Hepatocyte (in vitro differentiated cells): ENCODE measurements around the gene SH3TC2. TPM values are rescaled to one million over a fixed set of nuclear protein-coding genes. Genes with fewer than 3 reads are reported as not detected.

Experiments
- DNase-seq: peaks from one replicate; pipeline ENCODE4 v3.0.0-alpha.2; 2016; ENCODE audit warnings: low spot score
- H2AFZ ChIP-seq: fragments of 200-600 bp; sonication (generic); 2 replicates; pipeline ENCODE4 v1.6.0; 2016; ENCODE audit warnings: antibody characterized with exemption, mild to moderate bottlenecking
- H3K27ac ChIP-seq: fragments of 200-600 bp; sonication (generic); 2 replicates; pipeline ENCODE4 v1.5.1; 2016; ENCODE audit warnings: mild to moderate bottlenecking
- H3K27me3 ChIP-seq: fragments of 200-600 bp; sonication (generic); 2 replicates; pipeline ENCODE4 v1.6.1; 2016
- H3K36me3 ChIP-seq: fragments of 200-600 bp; sonication (generic); replicated peaks from 2 replicates; pipeline ENCODE4 v1.5.1; 2016; ENCODE audit warnings: low read depth; ENCODE audit not compliant: insufficient read depth
- H3K4me1 ChIP-seq: fragments of 200-600 bp; sonication (generic); 2 replicates; pipeline ENCODE4 v1.5.1; 2016; ENCODE audit warnings: mild to moderate bottlenecking, moderate library complexity; ENCODE audit not compliant: insufficient read depth
- H3K4me2 ChIP-seq: fragments of 200-600 bp; sonication (generic); 2 replicates; pipeline ENCODE4 v1.6.0; 2016
- H3K4me3 ChIP-seq: fragments of 200-600 bp; sonication (generic); 2 replicates; pipeline ENCODE4 v1.5.1; 2016; ENCODE audit warnings: mild to moderate bottlenecking
- H3K79me2 ChIP-seq: fragments of 200-600 bp; sonication (generic); 2 replicates; pipeline ENCODE4 v1.6.0; 2017; ENCODE audit warnings: mild to moderate bottlenecking
- H3K9me2 ChIP-seq: fragments of 200-600 bp; sonication (generic); replicated peaks from 2 replicates; pipeline ENCODE4 v1.6.0; 2017; ENCODE audit warnings: mild to moderate bottlenecking; ENCODE audit not compliant: insufficient read depth
- H3K9me3 ChIP-seq: fragments of 200-600 bp; sonication (generic); 2 replicates; pipeline ENCODE4 v1.5.1; 2016; ENCODE audit warnings: low read depth, mild to moderate bottlenecking
- H4K20me1 ChIP-seq: fragments of 200-600 bp; sonication (generic); 2 replicates; pipeline ENCODE4 v1.6.0; 2016; ENCODE audit warnings: mild to moderate bottlenecking; ENCODE audit not compliant: insufficient read depth, poor library complexity, severe bottlenecking
- EZH2 ChIP-seq: fragments of 200-600 bp; sonication (generic); IDR thresholded peaks from 2 replicates; pipeline ENCODE4 v1.6.1; 2016; ENCODE audit warnings: antibody characterized with exemption, mild to moderate bottlenecking, borderline replicate concordance
- EZH2phosphoT487 ChIP-seq: fragments of 200-600 bp; sonication (generic); IDR thresholded peaks from one replicate; pipeline ENCODE4 v1.6.1; 2018; ENCODE audit warnings: antibody characterized with exemption, mild to moderate bottlenecking, low read depth, moderate library complexity; ENCODE audit not compliant: unreplicated experiment, severe bottlenecking
- WGBS: methylation state at CpG from one replicate; pipeline ENCODE4 v1.1.6; 2016; ENCODE audit warnings: low lambda C conversion rate; ENCODE audit errors: missing lambda C conversion rate; 5-methylcytosine and 5-hydroxymethylcytosine counted together
- polyA plus RNA-seq: library from polyadenylated mRNA; unstranded; fragments of >200 nt; fragmentation: Nextera tagmentation; extraction: Ambion mirVana; gene quantifications from 2 replicates; pipeline ENCODE4 v1.2.1, GENCODE V29; 2016
- total RNA-seq: library from RNA; depleted of rRNA; stranded (reverse); fragments of >200 nt; gene quantifications from 2 replicates; pipeline ENCODE4 v1.2.3, GENCODE V29; 2014
- TF ChIP-seq, protein P1 (sequence below): fragments of 200-600 bp; sonication (generic); IDR thresholded peaks from 2 replicates; pipeline ENCODE4 v1.5.1; 2016; ENCODE audit warnings: antibody characterized with exemption, mild to moderate bottlenecking; ENCODE audit not compliant: poor library complexity

SH3TC2 gene
- total RNA-seq (3.5 and 3.8 TPM in 2 replicates), polyA plus RNA-seq (1.3 and 2.2 TPM in 2 replicates)

DNA sequence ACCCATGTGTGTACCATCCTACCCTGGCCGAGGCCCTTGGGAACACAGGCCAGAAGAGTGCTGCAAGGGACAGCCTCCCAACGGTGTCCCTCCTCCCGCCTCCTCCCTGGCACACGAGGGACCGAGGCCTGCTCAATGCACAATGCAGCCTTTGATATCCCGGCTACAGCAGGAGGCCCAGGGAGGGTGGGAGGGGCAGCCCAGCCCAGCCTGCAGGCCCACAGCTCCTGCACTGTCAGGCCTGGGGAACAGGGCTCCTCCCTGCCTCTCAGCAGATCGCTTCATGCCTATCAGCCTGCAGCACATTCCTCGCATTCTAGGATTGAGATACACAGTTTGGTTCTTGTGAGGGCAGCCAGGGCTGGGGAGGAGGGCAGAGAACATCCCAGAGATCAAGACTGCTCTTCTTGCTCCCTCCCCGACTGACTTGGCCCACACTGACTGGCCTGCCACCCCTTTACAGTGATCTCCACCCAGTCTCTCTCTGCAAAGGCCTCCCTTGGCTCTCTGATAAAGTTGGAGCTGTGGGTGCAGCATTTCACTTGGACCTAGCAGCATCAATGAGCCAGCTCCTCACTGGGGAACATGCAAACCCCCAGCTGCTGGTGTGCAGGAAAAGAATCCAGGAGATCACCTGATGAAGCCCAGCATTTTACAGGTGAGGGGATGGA, at the start of gene SH3TC2:
Gene SH3TC2 (minus strand): TSS at position 46 of the 671 bp plus-strand sequence. CDS start 40 bp downstream, at position 6.
- Histone ChIP-seq H3K27ac (peak within 1 kb of the TSS; percentile 79), H3K9me3 (no peaks in the 10 kb centered on the region), H3K36me3 (no peaks in the 10 kb centered on the region), H3K4me2 (peak within 1 kb of the TSS; percentile 41), H3K4me1 (peaks cover 9% of the 10 kb centered on the region), H3K27me3 (no peaks in the 10 kb centered on the region), H2AFZ (no peak within 1 kb of the TSS), H3K4me3 (no peak within 1 kb of the TSS), H4K20me1 (no peaks in the 10 kb centered on the region), H3K9me2 (no peaks in the 10 kb centered on the region), H3K79me2 (no peaks in the 10 kb centered on the region)
- DNase-seq: peak; percentile 69
- WGBS: 29% methylated on average over 9 of the region's 9 CpGs
- TF ChIP-seq EZH2: no peak
- TF ChIP-seq, protein P1, sequence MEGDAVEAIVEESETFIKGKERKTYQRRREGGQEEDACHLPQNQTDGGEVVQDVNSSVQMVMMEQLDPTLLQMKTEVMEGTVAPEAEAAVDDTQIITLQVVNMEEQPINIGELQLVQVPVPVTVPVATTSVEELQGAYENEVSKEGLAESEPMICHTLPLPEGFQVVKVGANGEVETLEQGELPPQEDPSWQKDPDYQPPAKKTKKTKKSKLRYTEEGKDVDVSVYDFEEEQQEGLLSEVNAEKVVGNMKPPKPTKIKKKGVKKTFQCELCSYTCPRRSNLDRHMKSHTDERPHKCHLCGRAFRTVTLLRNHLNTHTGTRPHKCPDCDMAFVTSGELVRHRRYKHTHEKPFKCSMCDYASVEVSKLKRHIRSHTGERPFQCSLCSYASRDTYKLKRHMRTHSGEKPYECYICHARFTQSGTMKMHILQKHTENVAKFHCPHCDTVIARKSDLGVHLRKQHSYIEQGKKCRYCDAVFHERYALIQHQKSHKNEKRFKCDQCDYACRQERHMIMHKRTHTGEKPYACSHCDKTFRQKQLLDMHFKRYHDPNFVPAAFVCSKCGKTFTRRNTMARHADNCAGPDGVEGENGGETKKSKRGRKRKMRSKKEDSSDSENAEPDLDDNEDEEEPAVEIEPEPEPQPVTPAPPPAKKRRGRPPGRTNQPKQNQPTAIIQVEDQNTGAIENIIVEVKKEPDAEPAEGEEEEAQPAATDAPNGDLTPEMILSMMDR: no peak
- TF ChIP-seq EZH2phosphoT487: no peak

DNA sequence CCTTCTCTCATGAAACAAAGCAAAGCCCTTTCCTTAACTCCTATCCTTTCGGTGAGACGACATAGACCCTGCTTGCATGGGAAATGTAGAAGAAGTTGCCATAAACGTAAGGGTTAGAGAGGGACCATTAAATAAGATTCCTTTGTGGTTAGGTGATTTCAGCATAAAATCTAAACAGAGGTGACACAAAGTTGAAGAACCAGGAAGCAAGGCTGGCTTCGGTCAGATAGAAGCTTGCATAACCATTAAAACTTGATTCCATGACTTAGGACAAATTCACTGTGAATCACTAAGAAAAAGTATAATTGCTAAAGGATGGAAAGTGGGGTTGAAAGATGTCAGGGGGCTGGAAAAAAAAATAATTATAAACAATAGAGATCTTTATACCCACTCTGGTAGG, 47.5 kb upstream of the SH3TC2 start:
- H3K79me2 ChIP-seq: no peaks in the 10 kb centered on the region
- no peaks in the 10 kb centered on the region for H3K36me3 ChIP-seq
- no peaks in the 10 kb centered on the region for H3K27me3 ChIP-seq
- no peaks in the 10 kb centered on the region for H4K20me1 ChIP-seq
- H3K4me3 ChIP-seq: no peak overlapping the region
- H2AFZ ChIP-seq: no peak overlapping the region
- no peaks in the 10 kb centered on the region for H3K9me2 ChIP-seq
- H3K27ac ChIP-seq: no peak overlapping the region
- no peak for TF ChIP-seq EZH2
- no peak for TF ChIP-seq EZH2phosphoT487
- TF ChIP-seq, protein P1: no peak
- 89% methylated on average over 4 of the region's 4 CpGs for WGBS
- no peaks in the 10 kb centered on the region for H3K9me3 ChIP-seq
- H3K4me2 ChIP-seq: no peak overlapping the region
- no peak for DNase-seq
- no peaks in the 10 kb centered on the region for H3K4me1 ChIP-seq

DNA sequence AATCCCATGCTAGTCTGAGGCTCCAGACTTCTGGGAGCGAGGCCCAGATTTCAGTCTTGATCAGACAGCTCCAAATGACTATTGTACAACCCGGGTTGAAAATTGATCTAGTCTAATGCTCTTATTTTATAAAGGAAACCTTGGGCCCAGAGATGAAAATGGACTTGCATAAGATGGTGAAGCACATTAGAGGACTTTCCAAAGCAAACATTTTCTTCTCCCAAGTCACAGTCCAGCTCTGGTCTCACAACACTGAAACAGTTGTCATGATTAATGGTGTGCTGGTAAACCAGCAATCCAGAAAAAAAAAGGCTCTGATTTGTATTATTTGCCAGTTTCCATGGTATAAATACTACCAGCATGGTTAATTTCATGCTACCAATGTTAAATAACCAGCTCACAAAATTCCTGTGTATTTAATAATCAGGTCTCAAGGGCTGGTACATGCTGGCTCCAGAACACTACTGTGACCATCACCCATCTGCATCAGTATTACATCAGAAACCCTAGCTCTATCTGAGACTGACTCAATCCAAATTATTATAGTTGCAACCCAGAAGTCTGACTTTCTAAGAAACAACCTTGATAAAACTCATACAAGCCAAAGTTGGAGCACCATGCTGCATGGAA, 45.9 kb upstream of the SH3TC2 start:
- Histone ChIP-seq H4K20me1 (no peaks in the 10 kb centered on the region), H3K27me3 (no peaks in the 10 kb centered on the region), H3K27ac (no peak overlapping the region), H3K9me2 (no peaks in the 10 kb centered on the region), H3K4me3 (no peak overlapping the region), H3K4me2 (no peak overlapping the region), H3K36me3 (no peaks in the 10 kb centered on the region), H3K9me3 (no peaks in the 10 kb centered on the region), H3K4me1 (no peaks in the 10 kb centered on the region), H3K79me2 (no peaks in the 10 kb centered on the region), H2AFZ (no peak overlapping the region)
- no peak for DNase-seq
- 91% methylated on average over 2 of the region's 2 CpGs for WGBS
- TF ChIP-seq EZH2: no peak
- TF ChIP-seq EZH2phosphoT487: no peak
- TF ChIP-seq, protein P1: no peak
